Liver (tissue), 9 donors: ENCODE results near the gene PDIA4. TPM values are rescaled to one million over a fixed set of nuclear protein-coding genes. Genes with fewer than 3 reads are reported as not detected.

Experiments used
- DNase-seq: peaks from one replicate; pipeline ENCODE4 v3.0.0-alpha.2; 2017; ENCODE audit warnings: low spot score
- H3K27ac ChIP-seq, 2 donors: one replicate each; pipeline ENCODE4 v1.7.0; 2013; ENCODE audit warnings: inconsistent platforms in 2 of 2, low read length in 2 of 2, control low read depth in 1 of 2, low read depth in 1 of 2, mild to moderate bottlenecking in 1 of 2
- H3K27me3 ChIP-seq, 4 donors: one replicate each; pipeline versions ENCODE4 v1.6.1 to v1.7.0; 2013; ENCODE audit warnings: low read length in 3 of 4, inconsistent platforms in 1 of 4, mild to moderate bottlenecking in 1 of 4, moderate library complexity in 1 of 4; ENCODE audit not compliant: control insufficient read depth in 4 of 4, insufficient read depth in 4 of 4
- H3K36me3 ChIP-seq, 4 donors: one replicate each; pipeline versions ENCODE4 v1.6.1 to v1.7.0; 2013; ENCODE audit warnings: low read length in 3 of 4, mild to moderate bottlenecking in 3 of 4, low read depth in 1 of 4, moderate library complexity in 1 of 4; ENCODE audit not compliant: control insufficient read depth in 4 of 4, insufficient read depth in 3 of 4
- H3K4me1 ChIP-seq, 4 donors: one replicate each; pipeline versions ENCODE4 v1.6.1 to v1.7.0; 2013; ENCODE audit warnings: low read length in 3 of 4, mild to moderate bottlenecking in 3 of 4, moderate library complexity in 1 of 4; ENCODE audit not compliant: control insufficient read depth in 4 of 4, insufficient read depth in 4 of 4
- H3K4me3 ChIP-seq, 3 donors: one replicate each; pipeline versions ENCODE4 v1.6.1 to v1.7.0; 2013; ENCODE audit warnings: low read length in 3 of 3, control low read depth in 1 of 3, low read depth in 1 of 3, mild to moderate bottlenecking in 1 of 3
- H3K9ac ChIP-seq, 2 donors: one replicate each; pipeline ENCODE4 v1.7.0; 2013; ENCODE audit warnings: low read length in 2 of 2, mild to moderate bottlenecking in 2 of 2, moderate library complexity in 2 of 2, control low read depth in 1 of 2, low read depth in 1 of 2
- H3K9me3 ChIP-seq, 4 donors: one replicate each; pipeline versions ENCODE4 v1.6.1 to v1.7.0; 2013; ENCODE audit warnings: low read length in 3 of 4; ENCODE audit not compliant: control insufficient read depth in 4 of 4
- EGR1 ChIP-seq, 2 donors: IDR thresholded peaks; 2 replicates each; pipeline ENCODE4 v1.6.1; 2016 to 2018; ENCODE audit warnings: antibody characterized with exemption in 2 of 2, low read depth in 2 of 2
- GABPA ChIP-seq, 2 donors: IDR thresholded peaks in 1 of 2; conservative IDR thresholded peaks in 1 of 2; 2 replicates each; pipeline ENCODE4 v1.6.1; 2016; ENCODE audit warnings: antibody characterized with exemption in 2 of 2, mild to moderate bottlenecking in 1 of 2, moderate library complexity in 1 of 2
- HNF4A ChIP-seq, 2 donors: conservative IDR thresholded peaks; 2 replicates each; pipeline ENCODE4 v1.6.1; 2016; ENCODE audit warnings: antibody characterized with exemption in 2 of 2, mild to moderate bottlenecking in 2 of 2
- JUND ChIP-seq, 2 donors: IDR thresholded peaks; 2 replicates each; pipeline ENCODE4 v1.6.1; 2016; ENCODE audit warnings: antibody characterized with exemption in 2 of 2
- NR2F2 ChIP-seq: IDR thresholded peaks from 2 replicates; pipeline ENCODE4 v1.6.1; 2016; ENCODE audit warnings: antibody characterized with exemption
- RAD21 ChIP-seq, 2 donors: IDR thresholded peaks; 2 replicates each; pipeline ENCODE4 v1.6.1; 2016; ENCODE audit warnings: antibody characterized with exemption in 2 of 2, mild to moderate bottlenecking in 2 of 2
- REST ChIP-seq: IDR thresholded peaks from 2 replicates; pipeline ENCODE4 v1.6.1; 2016; ENCODE audit warnings: antibody characterized with exemption, mild to moderate bottlenecking
- TAF1 ChIP-seq: conservative IDR thresholded peaks from 2 replicates; pipeline ENCODE4 v1.6.1; 2016; ENCODE audit warnings: antibody characterized with exemption, mild to moderate bottlenecking
- YY1 ChIP-seq: IDR thresholded peaks from 2 replicates; pipeline ENCODE4 v1.6.1; 2016; ENCODE audit warnings: antibody characterized with exemption, mild to moderate bottlenecking
- WGBS: extraction: QIAGEN DNeasy Blood & Tissue Kit; methylation state at CpG from one replicate; pipeline ENCODE4 v1.1.7; 2013; 5-methylcytosine and 5-hydroxymethylcytosine counted together
- polyA plus RNA-seq, 2 donors: library from polyadenylated mRNA; stranded (reverse) in 1 of 2; unstranded in 1 of 2; fragments of 200-250 nt in 1 of 2; fragments of >200 nt in 1 of 2; fragmentation: Nextera tagmentation in 1 of 2; extraction: Ambion mirVana in 1 of 2; gene quantifications; one replicate each; pipeline versions ENCODE4 v1.2.1 to v1.2.3, GENCODE V29; 2013 to 2015
- total RNA-seq, 2 donors: library from RNA; depleted of rRNA; stranded (reverse); fragments of >200 nt; gene quantifications; one replicate each; pipeline ENCODE4 v1.2.3, GENCODE V29; 2014
- TF ChIP-seq, protein P1 (sequence below): IDR thresholded peaks from 2 replicates; pipeline ENCODE4 v1.6.1; 2016; ENCODE audit warnings: antibody characterized with exemption
- TF ChIP-seq, protein P2 (sequence below): IDR thresholded peaks from 2 replicates; pipeline ENCODE4 v1.6.1; 2016; ENCODE audit warnings: antibody characterized with exemption
- donor health status: healthy.
- donor health status: healthy.
- donor health status: healthy.
- donor health status: healthy.
- donor health status: healthy.

The PDIA4 gene
- total and polyA plus RNA-seq, 4 donors: 133 to 502 (median 233) TPM

DNA sequence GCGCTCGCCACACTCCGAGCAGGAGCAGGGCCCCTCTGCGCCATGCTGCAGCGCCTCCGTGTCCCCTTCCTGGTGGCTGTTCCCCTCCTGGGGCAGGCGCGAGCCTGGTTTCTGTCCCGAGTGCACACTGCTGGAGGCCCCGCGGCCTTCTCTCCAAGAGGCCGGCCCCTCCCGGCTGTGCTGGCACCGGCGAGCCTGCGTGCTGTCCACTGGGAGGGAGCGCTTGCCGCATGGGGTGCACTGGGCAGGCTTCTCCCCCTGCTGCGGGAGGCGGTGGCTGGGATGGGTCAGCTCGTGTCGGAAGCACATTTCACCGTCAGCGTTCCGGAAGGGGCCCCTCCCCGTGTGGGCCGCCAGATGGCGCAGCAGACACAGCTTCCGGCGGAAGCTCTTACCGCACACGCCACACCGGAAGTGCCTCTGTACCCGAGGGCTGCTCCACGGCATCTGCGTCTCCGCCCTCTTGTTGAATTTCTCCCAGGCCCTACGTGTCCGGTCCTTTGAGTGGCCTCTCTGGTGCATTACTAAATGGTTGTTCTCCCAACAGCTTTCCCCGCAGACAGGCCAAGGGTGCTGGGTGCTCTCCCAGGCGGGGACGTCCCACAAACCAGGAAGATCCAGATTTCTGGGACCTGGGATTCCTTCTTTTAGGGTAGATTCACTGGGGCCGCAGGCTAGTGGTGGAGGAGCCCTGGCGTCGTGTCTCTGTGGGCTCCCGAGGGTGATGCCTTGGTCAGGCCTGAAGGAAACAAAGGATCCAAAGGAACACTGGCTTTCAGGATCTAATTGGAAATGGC lies 43.5 kb upstream of the PDIA4 start:
- no peak overlapping the region for H3K4me3 ChIP-seq

DNA sequence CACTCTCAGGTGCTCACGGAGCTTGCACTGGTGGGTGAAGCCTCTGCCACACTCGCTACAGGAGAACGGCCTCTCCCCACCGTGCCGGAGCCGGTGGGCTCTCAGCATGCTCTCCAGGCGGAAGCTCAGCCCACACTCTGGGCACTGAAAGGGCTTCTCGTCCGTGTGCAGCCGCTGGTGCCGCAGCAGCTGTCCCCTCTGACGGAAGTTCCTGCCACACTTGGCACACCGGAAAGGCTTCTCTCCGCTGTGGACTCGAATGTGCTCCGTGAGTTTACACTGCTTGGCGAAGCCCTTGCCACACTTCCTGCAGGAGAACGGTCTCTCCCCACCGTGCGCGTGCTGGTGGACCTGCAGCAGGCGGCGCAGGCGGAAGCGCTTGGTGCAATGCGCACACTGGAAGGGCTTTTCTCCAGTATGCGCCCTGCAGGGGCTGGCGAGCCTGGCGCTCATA lies 42.9 kb upstream of the PDIA4 start:
- H3K4me1 ChIP-seq: no peaks in the 10 kb centered on the region
- H3K27ac ChIP-seq: no peak overlapping the region
- H3K9ac ChIP-seq: no peak overlapping the region
- H3K36me3 ChIP-seq: peaks cover 1 to 34% (median 21%) of the 10 kb centered on the region in 4 donors
- no peak for DNase-seq
- TF ChIP-seq RAD21 (IDR thresholded peaks at IDR 0.05) (no peak), JUND (IDR thresholded peaks at IDR 0.05) (no peak), REST (no peak), HNF4A (conservative IDR thresholded peaks at IDR 0.05) (no peak), YY1 (no peak), EGR1 (IDR thresholded peaks at IDR 0.05; ENCODE audit: low read depth in 2 of 2) (no peak), NR2F2 (no peak)
- TF ChIP-seq, protein P1, sequence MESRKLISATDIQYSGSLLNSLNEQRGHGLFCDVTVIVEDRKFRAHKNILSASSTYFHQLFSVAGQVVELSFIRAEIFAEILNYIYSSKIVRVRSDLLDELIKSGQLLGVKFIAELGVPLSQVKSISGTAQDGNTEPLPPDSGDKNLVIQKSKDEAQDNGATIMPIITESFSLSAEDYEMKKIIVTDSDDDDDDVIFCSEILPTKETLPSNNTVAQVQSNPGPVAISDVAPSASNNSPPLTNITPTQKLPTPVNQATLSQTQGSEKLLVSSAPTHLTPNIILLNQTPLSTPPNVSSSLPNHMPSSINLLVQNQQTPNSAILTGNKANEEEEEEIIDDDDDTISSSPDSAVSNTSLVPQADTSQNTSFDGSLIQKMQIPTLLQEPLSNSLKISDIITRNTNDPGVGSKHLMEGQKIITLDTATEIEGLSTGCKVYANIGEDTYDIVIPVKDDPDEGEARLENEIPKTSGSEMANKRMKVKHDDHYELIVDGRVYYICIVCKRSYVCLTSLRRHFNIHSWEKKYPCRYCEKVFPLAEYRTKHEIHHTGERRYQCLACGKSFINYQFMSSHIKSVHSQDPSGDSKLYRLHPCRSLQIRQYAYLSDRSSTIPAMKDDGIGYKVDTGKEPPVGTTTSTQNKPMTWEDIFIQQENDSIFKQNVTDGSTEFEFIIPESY: no peak
- TF ChIP-seq, protein P2, sequence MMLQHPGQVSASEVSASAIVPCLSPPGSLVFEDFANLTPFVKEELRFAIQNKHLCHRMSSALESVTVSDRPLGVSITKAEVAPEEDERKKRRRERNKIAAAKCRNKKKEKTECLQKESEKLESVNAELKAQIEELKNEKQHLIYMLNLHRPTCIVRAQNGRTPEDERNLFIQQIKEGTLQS: no peak
- no peaks in the 10 kb centered on the region for H3K9me3 ChIP-seq
- H3K27me3 ChIP-seq: no peaks in the 10 kb centered on the region
- WGBS: 96% methylated on average over 29 of the region's 29 CpGs
- no peak overlapping the region for H3K4me3 ChIP-seq

More for the DNA sequence above, 43.5 kb upstream of the PDIA4 start:
- peak; percentile 44 for DNase-seq
- H3K27ac ChIP-seq: no peak overlapping the region
- 88% methylated on average over 46 of the region's 46 CpGs for WGBS
- no peaks in the 10 kb centered on the region for H3K9me3 ChIP-seq
- H3K27me3 ChIP-seq: no peaks in the 10 kb centered on the region
- no peak overlapping the region for H3K9ac ChIP-seq
- peaks cover 1 to 36% (median 22%) of the 10 kb centered on the region in 4 donors for H3K36me3 ChIP-seq
- TF ChIP-seq TAF1 (no peak), RAD21 (IDR thresholded peaks at IDR 0.05) (peak in 1 of 2 donors; percentile 7), GABPA (IDR thresholded peaks at IDR 0.05 in 1 of 2, conservative IDR thresholded peaks at IDR 0.05 in 1 of 2) (peak; percentile 46 to 47)
- H3K4me1 ChIP-seq: no peaks in the 10 kb centered on the region
